Fibroblast of pulmonary artery (primary cell): ENCODE results near the gene CSH2.

Experiments
- DNase-seq: peaks from one replicate; pipeline ENCODE4 v3.0.0-alpha.2; 2010; ENCODE audit warnings: low read depth
- H3K4me3 ChIP-seq: replicated peaks from 2 replicates; pipeline ENCODE4 v1.5.1; 2011; ENCODE audit warnings: low read depth, mild to moderate bottlenecking, control low read depth, low read length, moderate library complexity
- TF ChIP-seq, protein P1 (sequence below): IDR thresholded peaks from 2 replicates; pipeline ENCODE4 v1.5.1; 2011; ENCODE audit warnings: mild to moderate bottlenecking, control low read depth, low read length, inconsistent platforms; ENCODE audit errors: missing control alignments

Gene CSH2

DNA sequence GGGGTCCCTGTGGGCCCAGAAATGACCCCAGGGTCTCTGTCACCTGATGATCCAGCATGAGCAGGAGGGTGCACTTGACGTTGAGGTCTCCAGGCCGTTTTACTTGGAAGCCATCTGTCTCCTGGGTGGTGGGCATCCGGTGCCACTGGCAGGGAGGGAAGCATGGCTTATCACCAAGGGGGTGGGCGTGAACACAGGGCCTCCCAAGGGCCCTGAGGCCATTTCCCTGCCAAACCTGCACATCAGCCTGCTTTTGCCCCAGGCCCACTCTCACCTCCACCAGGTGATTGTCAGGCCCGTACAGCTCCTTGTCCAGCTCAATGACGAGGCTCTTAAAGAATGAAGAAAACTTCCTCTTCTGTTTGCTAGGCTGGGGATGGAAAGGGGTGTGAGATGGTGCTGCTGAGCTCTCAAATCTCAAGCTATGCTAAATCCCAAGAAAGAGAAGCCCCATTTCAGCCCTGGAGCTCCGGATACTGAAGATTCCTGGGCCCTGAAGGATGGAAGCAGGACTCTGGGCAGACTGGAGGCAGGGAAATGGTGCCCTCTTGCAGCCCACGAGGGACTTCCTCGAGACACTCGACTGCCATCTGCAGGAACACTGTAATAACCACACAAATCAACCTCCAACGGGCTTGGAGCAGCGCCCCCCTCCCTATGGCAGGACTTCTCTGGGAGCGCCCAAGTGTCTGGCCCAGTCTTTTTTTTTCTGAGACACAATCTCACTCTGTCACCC is 38.9 kb downstream of the CSH2 start:
- peak; percentile 76 for DNase-seq
- no peak overlapping the region for H3K4me3 ChIP-seq

DNA sequence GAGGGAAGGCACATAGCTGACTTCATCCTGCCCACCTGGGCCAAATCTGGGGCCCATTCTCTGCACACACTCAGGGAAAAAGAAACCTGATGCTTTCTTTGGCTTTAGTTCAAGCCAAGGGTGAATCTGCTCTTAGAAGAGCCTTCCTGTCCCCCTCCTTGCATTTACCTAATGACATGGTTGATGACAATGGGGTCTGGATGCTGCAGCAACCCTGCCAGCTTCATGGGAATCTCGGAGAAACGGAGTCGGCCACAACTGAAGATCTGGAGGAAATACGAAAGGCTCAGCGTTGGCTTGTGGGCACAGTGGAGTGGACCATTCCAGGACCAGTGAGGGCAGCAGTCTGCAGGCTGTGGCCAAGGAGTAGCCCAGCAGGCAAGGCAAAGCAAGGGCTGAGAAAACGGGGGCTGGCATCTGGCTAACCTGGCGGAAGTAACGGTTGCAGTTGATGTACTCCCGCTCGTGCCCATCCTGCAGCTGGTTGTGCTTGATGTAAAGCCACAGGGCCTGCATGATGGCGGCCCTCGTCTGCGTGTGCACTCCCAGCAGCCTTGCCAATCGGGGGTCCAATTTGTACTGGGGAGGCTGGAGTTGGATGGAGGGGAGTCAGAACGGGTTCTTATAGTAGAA is 39.6 kb downstream of the CSH2 start:
- no peak for DNase-seq
- H3K4me3 ChIP-seq, result no peak overlapping the region
- TF ChIP-seq, protein P1, sequence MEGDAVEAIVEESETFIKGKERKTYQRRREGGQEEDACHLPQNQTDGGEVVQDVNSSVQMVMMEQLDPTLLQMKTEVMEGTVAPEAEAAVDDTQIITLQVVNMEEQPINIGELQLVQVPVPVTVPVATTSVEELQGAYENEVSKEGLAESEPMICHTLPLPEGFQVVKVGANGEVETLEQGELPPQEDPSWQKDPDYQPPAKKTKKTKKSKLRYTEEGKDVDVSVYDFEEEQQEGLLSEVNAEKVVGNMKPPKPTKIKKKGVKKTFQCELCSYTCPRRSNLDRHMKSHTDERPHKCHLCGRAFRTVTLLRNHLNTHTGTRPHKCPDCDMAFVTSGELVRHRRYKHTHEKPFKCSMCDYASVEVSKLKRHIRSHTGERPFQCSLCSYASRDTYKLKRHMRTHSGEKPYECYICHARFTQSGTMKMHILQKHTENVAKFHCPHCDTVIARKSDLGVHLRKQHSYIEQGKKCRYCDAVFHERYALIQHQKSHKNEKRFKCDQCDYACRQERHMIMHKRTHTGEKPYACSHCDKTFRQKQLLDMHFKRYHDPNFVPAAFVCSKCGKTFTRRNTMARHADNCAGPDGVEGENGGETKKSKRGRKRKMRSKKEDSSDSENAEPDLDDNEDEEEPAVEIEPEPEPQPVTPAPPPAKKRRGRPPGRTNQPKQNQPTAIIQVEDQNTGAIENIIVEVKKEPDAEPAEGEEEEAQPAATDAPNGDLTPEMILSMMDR, result no peak

More for the DNA sequence above, 38.9 kb downstream of the CSH2 start:
- TF ChIP-seq, protein P1, result peak; percentile 54

DNA sequence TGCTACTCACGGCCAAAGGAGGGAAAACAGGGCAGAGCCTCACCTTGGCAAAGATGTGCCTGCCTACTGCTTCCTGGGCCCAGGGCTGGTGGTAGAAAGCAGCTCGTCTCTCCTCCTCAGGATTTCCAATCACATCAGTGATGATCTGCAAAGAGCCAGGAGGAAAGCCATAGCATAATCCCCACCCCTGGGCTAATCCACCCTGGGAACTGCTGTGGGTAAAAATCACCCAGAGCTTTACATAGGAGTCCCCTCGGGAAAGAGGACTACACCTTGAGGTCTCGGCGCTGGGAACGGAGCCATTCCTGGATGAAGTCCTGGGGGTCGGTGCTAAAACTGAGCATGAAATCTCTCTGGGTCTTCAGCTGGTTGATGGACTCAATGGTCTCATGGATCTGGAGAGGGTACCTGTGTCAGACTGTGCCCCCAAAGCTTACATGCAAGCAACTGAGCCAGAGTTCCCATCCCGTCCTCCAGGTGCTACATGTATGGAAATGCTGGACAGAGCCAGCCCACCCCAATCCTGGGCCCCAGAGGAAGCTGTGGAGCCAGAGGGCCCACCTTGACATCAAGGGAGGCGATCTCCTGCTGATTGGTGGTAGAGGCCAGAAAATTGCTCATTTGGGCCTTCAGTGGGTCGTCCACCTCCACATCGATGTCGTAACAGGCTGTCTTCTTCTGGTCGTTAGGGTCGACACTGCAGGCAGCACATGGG is 40.3 kb downstream of the CSH2 start:
- TF ChIP-seq, protein P1, result no peak
- no peak overlapping the region for H3K4me3 ChIP-seq
- DNase-seq, result no peak

DNA sequence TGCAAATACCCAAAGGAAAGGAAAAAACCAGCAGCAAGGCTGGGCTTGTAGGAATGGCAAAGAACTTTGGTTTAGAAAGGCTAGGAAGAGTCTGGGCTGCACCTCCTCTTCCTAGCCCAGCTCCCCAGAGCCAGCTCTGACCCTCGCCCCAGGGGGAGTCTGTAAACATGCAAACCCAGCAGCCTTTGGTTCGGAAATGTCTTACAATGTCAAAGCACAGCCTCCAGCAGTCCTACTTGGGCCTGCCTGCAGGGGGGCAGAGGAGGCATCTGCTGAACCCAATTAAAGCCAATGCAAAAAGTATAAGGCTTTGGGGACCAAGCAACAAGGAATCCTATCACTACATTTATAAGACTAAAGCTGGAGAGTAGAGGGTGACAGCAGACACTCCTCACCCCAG is 41.0 kb downstream of the CSH2 start:
- TF ChIP-seq, protein P1, result no peak
- no peak for DNase-seq
- H3K4me3 ChIP-seq, result no peak overlapping the region

DNA sequence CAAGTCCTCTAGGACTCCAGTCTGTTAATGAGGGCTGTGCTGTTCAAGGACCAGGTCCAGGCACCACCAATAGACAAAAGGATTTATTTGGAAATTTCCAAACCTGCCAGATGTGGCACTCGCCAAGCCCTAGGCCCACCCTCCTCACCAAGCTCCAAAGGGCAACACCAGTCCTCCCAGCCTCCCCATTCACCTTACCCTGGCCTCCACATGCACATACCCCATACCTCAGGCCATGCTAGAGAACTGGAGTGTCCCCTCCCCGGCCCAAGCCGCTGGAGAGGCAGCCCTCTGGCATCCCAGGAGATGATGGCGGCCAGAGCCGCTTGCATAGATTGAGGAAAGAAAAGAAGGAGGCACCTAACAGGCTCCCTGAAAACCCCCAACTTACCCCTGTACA is 41.5 kb downstream of the CSH2 start:
- no peak for DNase-seq
- no peak overlapping the region for H3K4me3 ChIP-seq
- TF ChIP-seq, protein P1, result no peak

DNA sequence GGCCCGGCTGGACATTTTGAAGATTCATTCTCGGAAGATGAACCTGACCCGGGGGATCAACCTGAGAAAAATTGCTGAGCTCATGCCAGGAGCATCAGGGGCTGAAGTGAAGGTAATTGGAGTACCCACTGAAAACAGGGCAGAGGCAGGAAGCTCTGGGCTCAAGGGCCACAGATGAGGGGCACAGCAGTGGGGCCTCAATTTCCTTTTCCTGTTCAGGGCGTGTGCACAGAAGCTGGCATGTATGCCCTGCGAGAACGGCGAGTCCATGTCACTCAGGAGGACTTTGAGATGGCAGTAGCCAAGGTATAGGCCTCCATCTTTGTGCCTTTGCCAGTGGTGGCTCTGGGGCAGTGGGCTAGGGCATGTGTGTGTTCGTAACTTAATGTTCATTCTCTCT is 42.0 kb downstream of the CSH2 start:
- TF ChIP-seq, protein P1, result no peak
- DNase-seq, result no peak
- no peak overlapping the region for H3K4me3 ChIP-seq
